ENCODE data around the gene SNX25.

SNX25 gene

GRCh38 chr4:185270037-185270436, 60.6 kb downstream of the SNX25 start:
- DNase-seq, result no peak

GRCh38 chr4:185270885-185271284, 61.5 kb downstream of the SNX25 start:
- DNase-seq, result no peak

GRCh38 chr4:185272245-185272644, 62.8 kb downstream of the SNX25 start:
- no peak for DNase-seq

DNA sequence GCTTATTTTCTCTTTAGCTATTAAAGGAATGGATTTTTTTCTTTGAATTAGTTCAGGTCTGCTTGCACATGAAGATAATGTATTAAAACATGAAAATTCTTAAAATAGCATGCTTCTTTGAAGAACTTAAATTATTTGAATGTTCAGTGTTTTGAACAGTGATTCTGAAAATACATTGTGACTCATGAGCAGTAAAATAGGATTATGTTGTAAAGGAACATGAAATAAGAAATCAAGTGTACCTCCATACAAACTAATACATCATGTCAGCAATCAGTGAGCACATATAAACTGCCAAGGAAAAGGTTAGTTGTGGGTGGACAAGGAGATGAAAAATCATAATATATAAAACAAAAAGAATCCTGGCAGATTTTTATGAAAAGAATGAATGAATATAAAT, 66.1 kb downstream of the SNX25 start:
- no peak for DNase-seq

GRCh38 chr4:185276036-185276435, 66.6 kb downstream of the SNX25 start:
- no peak for DNase-seq

- no peak for DNase-seq
These were observed 69.3 kb downstream of the SNX25 start for GRCh38 chr4:185278716-185279115.

- DNase-seq, result no peak
These were observed 71.2 kb downstream of the SNX25 start for GRCh38 chr4:185280608-185281007.

DNA sequence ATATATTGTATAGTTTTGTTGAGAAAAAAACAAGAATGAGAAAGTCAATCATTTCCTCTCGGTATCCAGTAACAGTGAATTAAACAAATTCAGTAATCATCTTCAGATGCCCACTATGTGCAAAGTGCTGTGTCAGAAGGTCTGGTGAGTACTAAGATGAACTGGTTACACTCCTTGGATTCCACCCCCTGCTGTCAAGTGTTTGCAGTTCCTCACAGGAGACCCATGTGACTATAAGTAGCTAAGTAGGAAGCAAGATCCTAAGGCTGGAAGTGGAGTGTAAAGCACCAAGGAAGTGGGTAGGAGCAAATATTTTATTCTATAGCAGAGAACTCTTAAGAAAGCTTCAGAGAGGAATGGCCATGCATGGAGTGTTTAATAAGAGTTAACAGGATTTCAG, 73.6 kb downstream of the SNX25 start:
- no peak for DNase-seq

DNA sequence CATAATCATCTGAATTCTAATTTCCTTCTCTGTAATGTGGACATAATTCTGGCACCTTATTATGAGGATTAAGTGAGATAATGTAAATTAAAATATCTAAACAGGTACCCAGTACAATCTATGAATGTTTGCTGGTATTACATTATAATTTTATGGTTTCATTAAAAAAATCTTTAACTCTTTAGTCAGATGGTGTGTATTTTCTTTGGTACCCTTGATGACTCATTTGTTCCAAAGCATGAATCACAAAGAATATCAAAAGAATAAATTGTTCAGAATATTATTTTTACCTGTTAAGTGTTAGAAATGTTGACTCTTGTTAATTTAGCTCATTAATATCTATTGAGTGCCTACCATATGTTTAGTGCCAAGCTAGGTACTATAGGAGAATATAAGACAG, 74.3 kb downstream of the SNX25 start:
- DNase-seq, result no peak

GRCh38 chr4:185285632-185286393, 76.4 kb downstream of the SNX25 start:
- DNase-seq, result no peak

DNA sequence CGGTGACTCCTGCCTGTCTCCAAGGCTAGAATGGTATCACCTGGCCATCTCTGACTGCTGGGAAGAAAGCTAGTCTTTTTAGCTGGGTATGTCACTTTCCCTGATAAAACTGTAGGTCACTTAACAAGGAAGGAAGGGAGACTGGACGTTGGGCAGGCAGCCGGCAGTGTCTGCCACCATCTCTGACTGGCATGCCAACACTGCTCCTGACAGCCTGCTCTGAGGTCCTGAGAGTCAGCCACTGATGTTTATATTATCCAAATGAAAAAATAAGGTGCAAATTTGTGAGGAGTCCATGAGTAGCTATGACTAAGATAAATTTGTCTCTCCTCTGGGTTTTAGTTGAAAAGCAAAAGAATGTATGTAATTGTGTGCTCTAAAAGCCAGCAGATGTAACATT, 77.2 kb downstream of the SNX25 start:
- DNase-seq, result no peak

- DNase-seq, result no peak
These were observed 77.6 kb downstream of the SNX25 start for GRCh38 chr4:185287031-185287430.

- DNase-seq, result no peak
These were observed 80.7 kb downstream of the SNX25 start for GRCh38 chr4:185290018-185290607.

- no peak for DNase-seq
These were observed 81.3 kb downstream of the SNX25 start for GRCh38 chr4:185290656-185291055.

DNA sequence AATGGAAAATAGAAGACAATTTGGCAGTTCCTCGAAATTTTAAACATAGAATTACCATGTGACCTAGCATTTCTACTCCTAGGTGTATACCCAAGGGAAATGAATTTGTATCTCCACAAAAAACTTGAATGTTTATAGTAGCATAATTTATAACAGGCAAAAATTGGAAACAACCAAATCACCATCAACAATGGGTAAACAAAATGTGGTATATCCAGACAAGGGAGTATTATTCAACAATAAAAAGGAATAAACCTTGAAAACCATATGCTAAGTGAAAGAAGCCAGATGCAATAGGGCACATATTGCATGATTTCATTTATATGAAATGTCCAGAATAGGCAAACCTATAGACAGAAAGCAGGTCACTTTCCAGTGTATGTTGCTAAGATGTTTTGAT, 83.8 kb downstream of the SNX25 start:
- no peak for DNase-seq

DNA sequence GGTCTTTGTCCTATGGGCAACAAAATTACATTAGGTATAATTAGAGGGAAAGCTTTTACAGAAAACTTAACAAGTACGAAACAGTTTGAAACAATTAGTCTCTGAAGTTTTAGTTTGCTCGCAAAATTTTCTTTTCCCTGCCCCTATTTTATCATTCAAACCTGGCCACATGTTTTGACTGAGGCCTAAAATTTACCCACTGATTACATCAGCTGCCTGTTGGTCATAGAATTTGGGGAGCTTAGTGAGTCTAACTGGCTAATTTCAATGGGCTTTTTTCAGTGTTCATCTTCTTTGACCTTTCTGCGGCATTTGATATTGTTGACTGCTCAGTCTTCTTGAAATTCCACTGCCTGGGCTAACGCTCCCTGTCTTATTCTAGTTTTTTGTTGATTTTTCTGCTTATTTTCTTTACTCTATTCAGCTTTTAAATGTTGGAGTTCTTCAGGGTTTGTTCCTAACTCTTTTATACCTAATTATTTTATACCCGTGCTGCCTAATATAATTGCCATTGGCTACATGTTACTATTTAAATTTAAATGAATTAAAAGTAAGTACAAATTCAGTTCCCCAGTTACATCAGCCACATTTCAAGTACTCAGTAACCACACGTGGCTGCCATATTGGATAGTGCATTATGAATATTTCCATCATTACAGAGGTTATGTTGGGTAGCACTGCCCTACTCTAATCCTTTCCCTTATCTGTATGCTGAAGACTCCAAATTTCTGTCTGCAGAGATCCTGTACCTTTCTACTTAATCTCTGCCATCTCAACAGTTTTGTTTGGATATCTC, 87.5 kb downstream of the SNX25 start:
- no peak for DNase-seq

GRCh38 chr4:185298728-185299430, 89.5 kb downstream of the SNX25 start:
- no peak for DNase-seq

DNA sequence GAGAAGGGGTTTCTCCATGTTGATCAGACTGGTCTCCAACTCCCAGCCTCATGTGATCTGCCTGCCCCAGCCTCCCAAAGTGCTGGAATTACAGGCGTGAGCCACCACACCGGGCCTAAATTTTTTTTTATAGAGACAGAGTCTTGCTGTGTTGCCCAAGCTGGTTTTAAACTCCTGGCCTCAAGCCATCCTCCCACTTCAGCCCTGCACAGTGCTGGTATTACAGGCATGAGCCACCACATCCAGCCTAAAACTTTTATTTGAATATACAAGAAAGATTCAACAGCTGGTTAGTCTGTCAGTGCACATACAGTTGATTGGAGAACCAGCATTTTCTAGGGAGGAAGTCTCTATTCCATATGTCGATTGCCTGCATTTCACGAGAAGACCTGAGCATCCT, 95.1 kb downstream of the SNX25 start:
- no peak for DNase-seq

GRCh38 chr4:185304944-185305690, 95.7 kb downstream of the SNX25 start:
- no peak for DNase-seq

GRCh38 chr4:185305979-185306442, 96.6 kb downstream of the SNX25 start:
- DNase-seq, result no peak

- DNase-seq, result no peak
These were observed 97.9 kb downstream of the SNX25 start for GRCh38 chr4:185307136-185307950.

Measured in central memory CD4-positive, alpha-beta T cell (primary cell).